K562 (cell line): ENCODE measurements around the gene IPPK. TPM values are rescaled to one million over a fixed set of nuclear protein-coding genes. Genes with fewer than 3 reads are reported as not detected.

ENCODE experiments used
- ATAC-seq: fragments of 200-7000 bp; cut with Tn5 transposase; 3 replicates; pipeline ENCODE4 v1.9.1; 2020; ENCODE audit warnings: moderate library complexity
- BruUV-seq: library from RNA; stranded (reverse); fragments of 400-500 nt; replicated peaks from 2 replicates; lab custom pipeline; 2021; lab: Mats Ljungman, UMichigan
- CTCF ChIA-PET: fragments of 300-600 bp; formaldehyde crosslinking; extraction: SDS; loops from one replicate; lab custom pipeline; 2021; ENCODE audit warnings: low intra/inter-chr PET ratio; lab: Yijun Ruan, JAX
- POLR2A ChIA-PET: fragments of 300-600, 350-650 bp; sonication (Branson Sonifier 250); formaldehyde crosslinking; extraction: SDS; loops from one replicate; lab custom pipeline; 2021; ENCODE audit warnings: antibody characterized with exemption, inconsistent platforms; lab: Yijun Ruan, JAX
- DNase-seq, 4 experiments: peaks; one replicate each; pipeline versions ENCODE4 v3.0.0 to v3.0.0-alpha.2; 2011 to 2018; ENCODE audit warnings: low spot score in 3 of 4, mixed read lengths in 3 of 4; ENCODE audit errors: extremely low read depth in 1 of 4
- FAIRE-seq: peaks from 2 replicates; lab custom pipeline; 2011; peaks lifted over from hg19 to GRCh38; lab: Jason Lieb, UNC
- H2AFZ ChIP-seq: 2 replicates; pipeline ENCODE4 v1.6.0; 2011; ENCODE audit warnings: low read depth, low read length, control low read depth, inconsistent platforms
- H3K27ac ChIP-seq: fragments of 200-600 bp; 3 replicates; pipeline ENCODE4 v1.8.0; 2011; ENCODE audit warnings: low read depth, mild to moderate bottlenecking, control low read depth, inconsistent platforms, low read length, moderate library complexity, mixed read lengths; ENCODE audit errors: extremely low read depth
- H3K27me3 ChIP-seq, 2 experiments: fragments of 300-600 bp in 1 of 2; 2 replicates in 1 of 2; 3 replicates in 1 of 2; pipeline versions ENCODE4 v1.6.0 to v1.8.0; 2011; ENCODE audit warnings: inconsistent platforms in 2 of 2, low read length in 2 of 2, mild to moderate bottlenecking in 1 of 2, mixed read lengths in 1 of 2, moderate library complexity in 1 of 2; ENCODE audit not compliant: control insufficient read depth in 2 of 2, insufficient read depth in 2 of 2
- H3K36me3 ChIP-seq: fragments of 300-600 bp; 3 replicates; pipeline ENCODE4 v1.8.0; 2011; ENCODE audit warnings: mild to moderate bottlenecking, low read length, inconsistent platforms; ENCODE audit not compliant: control insufficient read depth, insufficient read depth
- H3K4me1 ChIP-seq, 2 experiments: fragments of 200-600 bp in 1 of 2; replicated peaks in 1 of 2; 2 replicates in 1 of 2; 3 replicates in 1 of 2; pipeline versions ENCODE4 v1.5.1 to v1.8.0; 2011; ENCODE audit warnings: inconsistent platforms in 2 of 2, low read length in 2 of 2, mild to moderate bottlenecking in 1 of 2, mixed read lengths in 1 of 2, moderate library complexity in 1 of 2; ENCODE audit not compliant: control insufficient read depth in 2 of 2, insufficient read depth in 2 of 2
- H3K4me2 ChIP-seq: 2 replicates; pipeline ENCODE4 v1.6.1; 2011; ENCODE audit warnings: low read length, control low read depth, inconsistent platforms, mixed read lengths; ENCODE audit not compliant: insufficient read depth
- H3K4me3 ChIP-seq: fragments of 200-600 bp; sonication (generic), shearing (Covaris generic); 2 replicates; pipeline ENCODE4 v1.5.1; 2016; ENCODE audit warnings: control low read depth, inconsistent platforms
- H3K79me2 ChIP-seq: fragments of 200-600 bp; 3 replicates; pipeline ENCODE4 v1.8.0; 2011; ENCODE audit warnings: low read length, inconsistent platforms; ENCODE audit not compliant: control insufficient read depth, insufficient read depth
- H3K9ac ChIP-seq, 2 experiments: 2 replicates each; pipeline versions ENCODE4 v1.6.0 to v1.6.1; 2011; ENCODE audit warnings: low read depth in 2 of 2, low read length in 2 of 2, control low read depth in 1 of 2, inconsistent platforms in 1 of 2, mild to moderate bottlenecking in 1 of 2, mixed read lengths in 1 of 2; ENCODE audit not compliant: insufficient read depth in 1 of 2
- H3K9me1 ChIP-seq: one replicate; pipeline ENCODE4 v1.6.0; 2011; ENCODE audit warnings: inconsistent platforms, mild to moderate bottlenecking, low read length, moderate library complexity; ENCODE audit not compliant: control insufficient read depth, insufficient read depth
- H3K9me3 ChIP-seq: replicated peaks from 2 replicates; pipeline ENCODE4 v1.5.1; 2011; ENCODE audit warnings: low read depth, low read length, inconsistent platforms; ENCODE audit not compliant: control insufficient read depth, insufficient read depth
- H4K20me1 ChIP-seq: replicated peaks from 2 replicates; pipeline ENCODE4 v1.6.1; 2011; ENCODE audit warnings: low read length, inconsistent platforms, mixed read lengths; ENCODE audit not compliant: control insufficient read depth, insufficient read depth
- ARID1B ChIP-seq: fragments of 450-650 bp; IDR thresholded peaks from 2 replicates; pipeline ENCODE4 v1.6.1; 2016; ENCODE audit warnings: antibody characterized with exemption, mild to moderate bottlenecking, inconsistent platforms
- BRD9 ChIP-seq: fragments of 450-650 bp; IDR thresholded peaks from 2 replicates; pipeline ENCODE4 v1.6.1; 2018; ENCODE audit warnings: low read depth; ENCODE audit not compliant: partially characterized antibody
- GMEB1 ChIP-seq: fragments of 250-450 bp; sonication (Bioruptor Pico); IDR thresholded peaks from 2 replicates; pipeline ENCODE4 v1.4.0; 2020; ENCODE audit warnings: mild to moderate bottlenecking
- L3MBTL2 ChIP-seq: fragments of 450-650 bp; IDR thresholded peaks from 2 replicates; pipeline ENCODE4 v1.6.1; 2016; ENCODE audit warnings: mild to moderate bottlenecking, moderate library complexity
- LCOR ChIP-seq: sonication (generic); formaldehyde crosslinking; IDR thresholded peaks from 2 replicates; pipeline ENCODE4 v1.8.0; 2022; ENCODE audit warnings: mild to moderate bottlenecking, missing genetic modification reagents
- MAX ChIP-seq: sonication (generic); formaldehyde crosslinking; IDR thresholded peaks from 2 replicates; pipeline ENCODE4 v1.9.0; 2022; ENCODE audit warnings: mild to moderate bottlenecking, missing genetic modification reagents
- PREB ChIP-seq: sonication (generic); formaldehyde crosslinking; IDR thresholded peaks from 2 replicates; pipeline ENCODE4 v1.8.1; 2023; ENCODE audit warnings: mild to moderate bottlenecking, missing genetic modification reagents
- SAP30 ChIP-seq: fragments of 200-600 bp; sonication (generic); IDR thresholded peaks from 2 replicates; pipeline ENCODE4 v1.6.1; 2012; ENCODE audit warnings: borderline replicate concordance, low read depth, mild to moderate bottlenecking, moderate library complexity, low read length, control low read depth, inconsistent platforms; ENCODE audit not compliant: insufficient read depth, poor library complexity, severe bottlenecking
- SRSF1 ChIP-seq: fragments of 200-400 bp; formaldehyde crosslinking; IDR thresholded peaks from 2 replicates; pipeline ENCODE4 v1.6.1; 2017; ENCODE audit warnings: mild to moderate bottlenecking, low read depth, low read length, moderate library complexity
- TGIF2 ChIP-seq: sonication (generic); formaldehyde crosslinking; IDR thresholded peaks from 2 replicates; pipeline ENCODE4 v1.8.1; 2022; ENCODE audit warnings: mild to moderate bottlenecking, missing genetic modification reagents, moderate library complexity
- VEZF1 ChIP-seq: fragments of 200-800 bp; sonication (Bioruptor generic); IDR thresholded peaks from 2 replicates; pipeline ENCODE4 v1.6.1; 2017; ENCODE audit warnings: missing genetic modification characterization, missing compliant biosample characterization
- ZKSCAN8 ChIP-seq: fragments of 200-800 bp; sonication (Bioruptor generic); IDR thresholded peaks from 2 replicates; pipeline ENCODE4 v1.6.1; 2016; ENCODE audit warnings: missing genetic modification characterization, missing compliant biosample characterization
- ZNF263 ChIP-seq: sonication (generic); formaldehyde crosslinking; IDR thresholded peaks from 2 replicates; pipeline ENCODE4 v1.8.0; 2022; ENCODE audit warnings: mild to moderate bottlenecking, missing genetic modification reagents, borderline replicate concordance
- ZNF717 ChIP-seq: fragments of 250-450 bp; sonication (Bioruptor Pico); IDR thresholded peaks from 2 replicates; pipeline ENCODE4 v1.5.0; 2021
- WGBS: fragments of 100-300 bp; shearing (Covaris generic); methylation state at CpG from one replicate; pipeline ENCODE4 v1.1.6; 2016; ENCODE audit warnings: low coverage, mixed read lengths; ENCODE audit not compliant: insufficient coverage; ENCODE audit errors: missing lambda C conversion rate; 5-methylcytosine and 5-hydroxymethylcytosine counted together
- in situ Hi-C: fragments of 300-500 bp; cut with MboI; formaldehyde crosslinking; loops from 4 replicates; pipeline ENCODE4 v1.15.0; 2018; ENCODE audit warnings: inconsistent platforms, mixed read lengths
- intact Hi-C: fragments of 100-400 bp; cut with micrococcal nuclease; formaldehyde crosslinking; loops from 2 replicates; pipeline ENCODE4 v1.14.2; 2022
- polyA plus RNA-seq, 8 experiments: library from polyadenylated mRNA; depleted of rRNA in 4 of 8; stranded (reverse) in 5 of 8; unstranded in 3 of 8; fragments of >200 nt; fragmentation: Nextera tagmentation in 2 of 8; fragmentation: Illumina TruSeq in 1 of 8; extraction: Ambion mirVana in 2 of 8; extraction: Trizol in 1 of 8; gene quantifications; 2 replicates each; pipeline versions ENCODE4 v1.2.1 to v1.2.3, GENCODE V29; 2011 to 2014; ENCODE audit warnings: inconsistent platforms in 1 of 8, missing spikeins in 1 of 8
- total RNA-seq, 7 experiments: library from RNA; depleted of rRNA in 6 of 7; stranded (reverse); fragments of >200 nt in 6 of 7; fragmentation: Illumina TruSeq in 2 of 7; extraction: Trizol in 2 of 7; gene quantifications; 2 replicates each; pipeline versions ENCODE4 v1.2.1 to v1.2.3, GENCODE V29; 2011 to 2021; ENCODE audit warnings: low replicate concordance in 1 of 7

The IPPK gene
- total and polyA plus RNA-seq, 9 of the 15 experiments (the other 6 are each of a cell fraction or from before 2014, with no cell fraction given): 3.1 to 22.2 (median 11.2) TPM

GRCh38 chr9:92668746-92669526, 995 bp downstream of the IPPK start:
- Histone ChIP-seq H3K4me2 (peak overlapping the region; percentile 88), H3K36me3 (peaks cover 22% of the 10 kb centered on the region; the same call in 2 of the 3 replicates), H2AFZ (peak overlapping the region; percentile 90), H3K79me2 (peaks cover 69% of the 10 kb centered on the region), H3K27me3 (no peaks in the 10 kb centered on the region), H3K4me3 (peak overlapping the region; percentile 66), H4K20me1 (peaks cover 15% of the 10 kb centered on the region), H3K9ac (peak overlapping the region; percentile 98), H3K9me3 (no peaks in the 10 kb centered on the region; the same call in 1 of the 2 replicates), H3K9me1 (peaks cover 3% of the 10 kb centered on the region), H3K27ac (peak overlapping the region; percentile 76), H3K4me1 (peaks cover 11 to 27% of the 10 kb centered on the region in 2 experiments; a peak in 4 of 5 replicates)
- FAIRE-seq (peak; percentile 87), ATAC-seq (peak; percentile 59), DNase-seq (peak; percentile 59 to 80 (median 72))
- 10% methylated on average over 14 of the region's 14 CpGs for WGBS
- ChIA-PET POLR2A (no interaction called here), CTCF (no interaction called here)
- TSS peak; percentile 59 for BruUV-seq
- in situ Hi-C loops: no loop called here
- intact Hi-C loops: no loop called here
- TF ChIP-seq TGIF2 (no peak), L3MBTL2 (peak; percentile 50; the same call in 1 of the 2 replicates), SAP30 (no peak), LCOR (CRISPR knock-in tag) (no peak), ARID1B (0 out of 2 replicates have a peak, but pooled peaks have one; percentile 13), ZKSCAN8 (CRISPR knock-in tag) (no peak), ZNF717 (no peak), ZNF263 (CRISPR knock-in tag) (no peak), PREB (no peak), MAX (no peak; the same call in 1 of the 2 replicates), SRSF1 (no peak), BRD9 (peak; percentile 69), GMEB1 (CRISPR knock-in tag) (no peak), VEZF1 (peak; percentile 72)
